DND-41 (cell line): ENCODE data around the gene AFF2.

Experiments
- ATAC-seq: fragments of 200-7000 bp; cut with Tn5 transposase; 3 replicates; pipeline ENCODE4 v1.9.1; 2021; ENCODE audit warnings: low read depth; ENCODE audit not compliant: insufficient read depth
- DNase-seq: peaks from one replicate; pipeline ENCODE4 v3.0.0-alpha.2; 2020
- H2AFZ ChIP-seq: 2 replicates; pipeline ENCODE4 v1.6.0; 2012; ENCODE audit warnings: low read depth, low read length
- H3K27ac ChIP-seq: 2 replicates; pipeline ENCODE4 v1.5.1; 2012; ENCODE audit warnings: low read length, inconsistent platforms
- H3K27me3 ChIP-seq: fragments of 200-600 bp; sonication (generic); 2 replicates; pipeline ENCODE4 v1.6.0; 2012; ENCODE audit warnings: low read length, mild to moderate bottlenecking, inconsistent platforms; ENCODE audit not compliant: insufficient read depth, poor library complexity
- H3K36me3 ChIP-seq: 2 replicates; pipeline ENCODE4 v1.5.1; 2012; ENCODE audit warnings: low read length, inconsistent platforms; ENCODE audit not compliant: insufficient read depth
- H3K4me1 ChIP-seq: 2 replicates; pipeline ENCODE4 v1.5.1; 2012; ENCODE audit warnings: mild to moderate bottlenecking, low read length; ENCODE audit not compliant: insufficient read depth
- H3K4me2 ChIP-seq: 2 replicates; pipeline ENCODE4 v1.6.0; 2012; ENCODE audit warnings: mild to moderate bottlenecking, moderate library complexity, low read length, inconsistent platforms; ENCODE audit not compliant: insufficient read depth
- H3K4me3 ChIP-seq, 2 experiments: fragments of 200-600 bp in 1 of 2; shearing (Covaris generic) in 1 of 2; 2 replicates each; pipeline ENCODE4 v1.5.1; 2012 to 2016; ENCODE audit warnings: inconsistent platforms in 2 of 2, low read length in 2 of 2, mild to moderate bottlenecking in 2 of 2, low read depth in 1 of 2, moderate library complexity in 1 of 2
- H3K79me2 ChIP-seq: 2 replicates; pipeline ENCODE4 v1.6.0; 2012; ENCODE audit warnings: low read length, inconsistent platforms; ENCODE audit not compliant: insufficient read depth
- H3K9ac ChIP-seq: 2 replicates; pipeline ENCODE4 v1.6.0; 2012; ENCODE audit warnings: low read depth, mild to moderate bottlenecking, inconsistent platforms, low read length, moderate library complexity
- H3K9me3 ChIP-seq: 2 replicates; pipeline ENCODE4 v1.5.1; 2012; ENCODE audit warnings: low read length, moderate library complexity, mild to moderate bottlenecking, inconsistent platforms; ENCODE audit not compliant: insufficient read depth, severe bottlenecking
- H4K20me1 ChIP-seq: 2 replicates; pipeline ENCODE4 v1.6.0; 2012; ENCODE audit warnings: low read length; ENCODE audit not compliant: insufficient read depth
- EZH2 ChIP-seq: IDR thresholded peaks from 3 replicates; pipeline ENCODE4 v1.6.1; 2012; ENCODE audit warnings: borderline replicate concordance, low read depth, mild to moderate bottlenecking, moderate library complexity, low read length, inconsistent platforms; ENCODE audit not compliant: severe bottlenecking
- TF ChIP-seq, protein P1 (sequence below): IDR thresholded peaks from 2 replicates; pipeline ENCODE4 v1.5.1; 2012; ENCODE audit warnings: borderline replicate concordance, low read length, moderate library complexity, mild to moderate bottlenecking; ENCODE audit not compliant: poor library complexity, severe bottlenecking; ENCODE audit errors: extremely low read depth

Gene AFF2

DNA sequence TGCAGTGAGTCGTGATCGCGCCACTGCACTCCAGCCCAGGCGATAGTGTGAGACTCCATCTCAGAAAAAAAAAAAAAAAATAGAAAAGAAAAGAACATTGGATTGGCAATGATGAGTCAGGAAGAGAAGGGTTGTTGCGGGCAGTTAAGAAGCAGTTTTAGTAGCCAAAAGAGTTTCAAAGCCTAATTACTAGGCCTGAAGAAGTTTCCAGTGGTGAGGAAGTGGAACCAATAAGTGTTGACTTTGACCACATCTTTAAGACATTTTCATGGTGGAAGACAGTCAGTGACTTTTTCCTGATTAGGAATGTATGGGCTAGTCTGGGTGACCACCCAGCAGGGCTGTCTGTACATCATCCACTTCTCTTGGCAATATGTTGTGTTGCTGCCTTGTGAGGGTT lies 442.3 kb downstream of the AFF2 start:
- Histone ChIP-seq H4K20me1 (no peaks in the 10 kb centered on the region), H3K9ac (no peak overlapping the region), H3K27me3 (no peaks in the 10 kb centered on the region), H3K4me1 (no peaks in the 10 kb centered on the region), H3K4me2 (no peak overlapping the region), H3K36me3 (no peaks in the 10 kb centered on the region), H2AFZ (no peak overlapping the region), H3K79me2 (no peaks in the 10 kb centered on the region), H3K4me3 (no peak overlapping the region), H3K9me3 (no peaks in the 10 kb centered on the region), H3K27ac (no peak overlapping the region)
- no peak for TF ChIP-seq EZH2
- TF ChIP-seq, protein P1, sequence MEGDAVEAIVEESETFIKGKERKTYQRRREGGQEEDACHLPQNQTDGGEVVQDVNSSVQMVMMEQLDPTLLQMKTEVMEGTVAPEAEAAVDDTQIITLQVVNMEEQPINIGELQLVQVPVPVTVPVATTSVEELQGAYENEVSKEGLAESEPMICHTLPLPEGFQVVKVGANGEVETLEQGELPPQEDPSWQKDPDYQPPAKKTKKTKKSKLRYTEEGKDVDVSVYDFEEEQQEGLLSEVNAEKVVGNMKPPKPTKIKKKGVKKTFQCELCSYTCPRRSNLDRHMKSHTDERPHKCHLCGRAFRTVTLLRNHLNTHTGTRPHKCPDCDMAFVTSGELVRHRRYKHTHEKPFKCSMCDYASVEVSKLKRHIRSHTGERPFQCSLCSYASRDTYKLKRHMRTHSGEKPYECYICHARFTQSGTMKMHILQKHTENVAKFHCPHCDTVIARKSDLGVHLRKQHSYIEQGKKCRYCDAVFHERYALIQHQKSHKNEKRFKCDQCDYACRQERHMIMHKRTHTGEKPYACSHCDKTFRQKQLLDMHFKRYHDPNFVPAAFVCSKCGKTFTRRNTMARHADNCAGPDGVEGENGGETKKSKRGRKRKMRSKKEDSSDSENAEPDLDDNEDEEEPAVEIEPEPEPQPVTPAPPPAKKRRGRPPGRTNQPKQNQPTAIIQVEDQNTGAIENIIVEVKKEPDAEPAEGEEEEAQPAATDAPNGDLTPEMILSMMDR = no peak
- ATAC-seq (no peak), DNase-seq (no peak)

- Histone ChIP-seq H3K4me2 (no peak overlapping the region), H4K20me1 (no peaks in the 10 kb centered on the region), H3K27ac (no peak overlapping the region), H2AFZ (no peak overlapping the region), H3K4me3 (no peak overlapping the region), H3K79me2 (no peaks in the 10 kb centered on the region), H3K27me3 (no peaks in the 10 kb centered on the region), H3K36me3 (no peaks in the 10 kb centered on the region), H3K4me1 (no peaks in the 10 kb centered on the region), H3K9me3 (no peaks in the 10 kb centered on the region), H3K9ac (no peak overlapping the region)
- ATAC-seq = no peak
- no peak for DNase-seq
- TF ChIP-seq EZH2 = no peak
- TF ChIP-seq, protein P1 = peak; percentile 6
These were observed 447.1 kb downstream of the AFF2 start for GRCh38 chrX:148947399-148947975.

DNA sequence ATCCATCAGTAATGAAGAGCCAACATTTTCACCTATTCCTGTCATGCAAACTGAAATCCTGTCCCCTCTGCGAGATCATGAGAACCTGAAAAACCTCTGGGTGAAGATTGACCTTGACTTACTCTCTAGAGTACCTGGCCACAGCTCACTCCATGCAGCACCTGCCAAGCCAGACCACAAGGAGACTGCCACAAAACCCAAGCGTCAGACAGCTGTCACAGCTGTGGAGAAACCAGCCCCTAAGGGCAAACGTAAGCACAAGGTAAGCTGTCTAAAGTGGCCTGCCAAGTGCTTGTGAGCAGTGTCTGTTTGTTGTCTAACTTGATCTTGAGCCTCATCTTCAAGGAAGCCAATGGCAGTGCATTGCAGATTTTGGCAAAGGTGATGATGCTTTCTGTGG lies 455.9 kb downstream of the AFF2 start:
- Histone ChIP-seq H3K4me2 (no peak overlapping the region), H3K79me2 (no peaks in the 10 kb centered on the region), H4K20me1 (no peaks in the 10 kb centered on the region), H3K4me1 (no peaks in the 10 kb centered on the region), H3K4me3 (no peak overlapping the region), H3K36me3 (peaks cover 54% of the 10 kb centered on the region), H3K9me3 (no peaks in the 10 kb centered on the region), H3K9ac (no peak overlapping the region), H3K27me3 (no peaks in the 10 kb centered on the region), H2AFZ (no peak overlapping the region), H3K27ac (no peak overlapping the region)
- ATAC-seq (no peak), DNase-seq (peak; percentile 6)
- TF ChIP-seq, protein P1 = no peak
- no peak for TF ChIP-seq EZH2

GRCh38 chrX:148958901-148959300 lies 458.5 kb downstream of the AFF2 start:
- Histone ChIP-seq H3K79me2 (no peaks in the 10 kb centered on the region), H3K9ac (no peak overlapping the region), H4K20me1 (no peaks in the 10 kb centered on the region), H3K27me3 (no peaks in the 10 kb centered on the region), H3K36me3 (peaks cover 60% of the 10 kb centered on the region), H3K4me3 (no peak overlapping the region), H3K4me1 (no peaks in the 10 kb centered on the region), H3K27ac (no peak overlapping the region), H2AFZ (no peak overlapping the region), H3K9me3 (no peaks in the 10 kb centered on the region), H3K4me2 (no peak overlapping the region)
- DNase-seq (no peak), ATAC-seq (no peak)
- TF ChIP-seq EZH2 = no peak
- TF ChIP-seq, protein P1 = no peak
